ENCODE results near the gene KCNH2. TPM values are rescaled to one million over a fixed set of nuclear protein-coding genes. Genes with fewer than 3 reads are reported as not detected.

The KCNH2 gene
- total and polyA plus RNA-seq, 4 donors, result 0.18 to 74.6 (median 0.33) TPM; not detected in 1

DNA sequence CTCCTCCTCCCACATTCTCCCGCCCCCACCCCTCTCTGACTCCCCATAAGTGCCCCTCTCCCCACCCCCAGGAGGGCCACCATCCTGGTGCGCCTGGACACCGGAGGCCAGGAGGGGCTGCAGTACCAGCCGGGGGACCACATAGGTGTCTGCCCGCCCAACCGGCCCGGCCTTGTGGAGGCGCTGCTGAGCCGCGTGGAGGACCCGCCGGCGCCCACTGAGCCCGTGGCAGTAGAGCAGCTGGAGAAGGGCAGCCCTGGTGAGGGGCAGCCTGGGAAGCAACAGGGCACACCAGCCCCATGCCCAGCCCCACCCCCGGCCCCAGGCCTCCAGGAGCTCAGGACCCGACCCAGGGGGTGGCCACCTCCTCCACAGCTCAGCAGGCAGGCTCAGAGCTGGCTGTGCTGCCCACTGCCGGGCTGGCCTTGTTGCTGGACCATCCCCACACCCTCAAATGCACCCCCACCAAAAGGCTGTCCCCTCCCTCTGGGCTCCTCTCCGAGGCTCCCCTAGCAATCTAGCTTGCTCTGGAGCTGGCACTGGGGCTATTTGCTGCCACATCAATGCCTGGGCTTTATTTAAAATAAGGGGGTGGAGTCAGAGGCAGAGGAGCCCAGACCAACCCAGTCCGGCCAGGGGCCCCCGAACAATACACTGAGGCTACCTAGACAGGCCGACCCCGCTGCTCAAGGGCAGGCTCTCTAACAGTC, 31.4 kb upstream of the KCNH2 start:
- Histone ChIP-seq H3K9ac (ENCODE audit: low read depth in 1 of 2, low read length in 2 of 2) (no peak overlapping the region), H3K4me1 (ENCODE audit: control insufficient read depth in 4 of 4, insufficient read depth in 4 of 4, low read length in 3 of 4) (peaks cover 2 to 32% (median 10%) of the 10 kb centered on the region in 4 donors), H3K9me3 (ENCODE audit: control insufficient read depth in 4 of 4, low read length in 3 of 4) (no peaks in the 10 kb centered on the region), H3K27me3 (ENCODE audit: control insufficient read depth in 4 of 4, insufficient read depth in 4 of 4, low read length in 3 of 4) (peaks cover 0 to 4% (median 0%) of the 10 kb centered on the region in 4 donors), H3K36me3 (ENCODE audit: control insufficient read depth in 4 of 4, insufficient read depth in 3 of 4, low read depth in 1 of 4, low read length in 3 of 4) (no peaks in the 10 kb centered on the region), H3K4me3 (ENCODE audit: low read depth in 1 of 3, low read length in 3 of 3) (no peak overlapping the region), H3K27ac (ENCODE audit: low read depth in 1 of 2, low read length in 2 of 2) (no peak overlapping the region)
- 71% methylated on average over 22 of the region's 22 CpGs for WGBS
- DNase-seq (ENCODE audit: low spot score), result no peak
- TF ChIP-seq RAD21 (IDR thresholded peaks at IDR 0.05) (no peak), HNF4G (IDR thresholded peaks at IDR 0.05) (no peak), TAF1 (conservative IDR thresholded peaks at IDR 0.05) (no peak), FOXA1 (IDR thresholded peaks at IDR 0.05) (no peak), SP1 (IDR thresholded peaks at IDR 0.05) (no peak), FOXA2 (IDR thresholded peaks at IDR 0.05) (no peak), REST (IDR thresholded peaks at IDR 0.05) (no peak)
- TF ChIP-seq, protein P1, sequence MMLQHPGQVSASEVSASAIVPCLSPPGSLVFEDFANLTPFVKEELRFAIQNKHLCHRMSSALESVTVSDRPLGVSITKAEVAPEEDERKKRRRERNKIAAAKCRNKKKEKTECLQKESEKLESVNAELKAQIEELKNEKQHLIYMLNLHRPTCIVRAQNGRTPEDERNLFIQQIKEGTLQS (IDR thresholded peaks at IDR 0.05), result no peak

DNA sequence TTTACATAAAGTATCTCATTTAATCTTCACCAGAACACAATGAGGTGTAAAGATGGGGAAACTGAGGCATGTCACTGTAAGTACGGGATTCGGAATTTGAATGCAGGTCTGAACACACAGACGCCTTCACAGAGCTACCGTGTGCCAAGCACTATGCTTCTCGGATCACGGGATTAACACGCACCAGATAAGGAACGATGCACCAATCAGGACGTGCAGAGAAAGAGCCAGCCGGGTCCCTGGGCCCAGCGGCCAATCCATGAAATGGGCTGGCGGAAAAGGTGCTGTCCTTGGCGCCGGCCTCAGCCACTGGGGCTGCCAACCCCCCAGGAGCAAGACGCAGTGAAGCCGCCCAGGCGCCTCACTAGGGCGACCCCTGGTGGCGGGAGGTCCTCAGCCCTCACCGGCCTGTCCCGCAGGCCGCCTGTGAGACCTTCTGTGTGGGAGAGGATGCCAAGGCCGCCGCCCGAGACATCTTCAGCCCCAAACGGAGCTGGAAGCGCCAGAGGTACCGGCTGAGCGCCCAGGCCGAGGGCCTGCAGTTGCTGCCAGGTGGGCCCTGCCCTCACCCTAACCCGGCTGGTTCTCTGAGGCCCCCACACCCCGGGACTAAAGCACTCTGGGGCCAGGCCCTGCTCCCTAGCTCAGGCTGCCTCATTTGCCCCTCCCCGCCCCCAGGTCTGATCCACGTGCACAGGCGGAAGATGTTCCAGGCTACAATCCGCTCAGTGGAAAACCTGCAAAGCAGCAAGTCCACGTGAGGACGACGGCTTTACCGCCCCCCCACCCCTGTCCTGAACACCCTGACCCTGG, 30.6 kb upstream of the KCNH2 start:
- Histone ChIP-seq H3K9ac (ENCODE audit: low read depth in 1 of 2, low read length in 2 of 2) (no peak overlapping the region), H3K4me3 (ENCODE audit: low read depth in 1 of 3, low read length in 3 of 3) (peak overlapping the region in 1 of 3 donors; percentile 8)
- 47% methylated on average over 40 of the region's 40 CpGs for WGBS

More for the DNA sequence above, 30.6 kb upstream of the KCNH2 start:
- Histone ChIP-seq H3K27ac (ENCODE audit: low read depth in 1 of 2, low read length in 2 of 2) (peak overlapping the region; percentile 14 to 66), H3K36me3 (ENCODE audit: control insufficient read depth in 4 of 4, insufficient read depth in 3 of 4, low read depth in 1 of 4, low read length in 3 of 4) (no peaks in the 10 kb centered on the region), H3K9me3 (ENCODE audit: control insufficient read depth in 4 of 4, low read length in 3 of 4) (no peaks in the 10 kb centered on the region), H3K4me1 (ENCODE audit: control insufficient read depth in 4 of 4, insufficient read depth in 4 of 4, low read length in 3 of 4) (peaks cover 2 to 29% (median 8%) of the 10 kb centered on the region in 4 donors), H3K27me3 (ENCODE audit: control insufficient read depth in 4 of 4, insufficient read depth in 4 of 4, low read length in 3 of 4) (peaks cover 0 to 4% (median 0%) of the 10 kb centered on the region in 4 donors)
- TF ChIP-seq, protein P2, sequence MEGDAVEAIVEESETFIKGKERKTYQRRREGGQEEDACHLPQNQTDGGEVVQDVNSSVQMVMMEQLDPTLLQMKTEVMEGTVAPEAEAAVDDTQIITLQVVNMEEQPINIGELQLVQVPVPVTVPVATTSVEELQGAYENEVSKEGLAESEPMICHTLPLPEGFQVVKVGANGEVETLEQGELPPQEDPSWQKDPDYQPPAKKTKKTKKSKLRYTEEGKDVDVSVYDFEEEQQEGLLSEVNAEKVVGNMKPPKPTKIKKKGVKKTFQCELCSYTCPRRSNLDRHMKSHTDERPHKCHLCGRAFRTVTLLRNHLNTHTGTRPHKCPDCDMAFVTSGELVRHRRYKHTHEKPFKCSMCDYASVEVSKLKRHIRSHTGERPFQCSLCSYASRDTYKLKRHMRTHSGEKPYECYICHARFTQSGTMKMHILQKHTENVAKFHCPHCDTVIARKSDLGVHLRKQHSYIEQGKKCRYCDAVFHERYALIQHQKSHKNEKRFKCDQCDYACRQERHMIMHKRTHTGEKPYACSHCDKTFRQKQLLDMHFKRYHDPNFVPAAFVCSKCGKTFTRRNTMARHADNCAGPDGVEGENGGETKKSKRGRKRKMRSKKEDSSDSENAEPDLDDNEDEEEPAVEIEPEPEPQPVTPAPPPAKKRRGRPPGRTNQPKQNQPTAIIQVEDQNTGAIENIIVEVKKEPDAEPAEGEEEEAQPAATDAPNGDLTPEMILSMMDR (IDR thresholded peaks at IDR 0.05; ENCODE audit: low read depth, low read length, missing input control), result peak; percentile 48
- no peak for TF ChIP-seq RXRA (IDR thresholded peaks at IDR 0.05)
- no peak for TF ChIP-seq REST (IDR thresholded peaks at IDR 0.05)
- peak; percentile 27 to 69 for TF ChIP-seq RAD21 (IDR thresholded peaks at IDR 0.05)
- no peak for TF ChIP-seq SP1 (IDR thresholded peaks at IDR 0.05)
- TF ChIP-seq HNF4A (conservative IDR thresholded peaks at IDR 0.05), result no peak
- DNase-seq (ENCODE audit: low spot score), result peak; percentile 84
